HG03442 (cell line): ENCODE data around the gene UBE2E3.
A peak's percentile ranks its signal among the peaks of the same experiment; 100 is the strongest.

Experiments used
- ATAC-seq: cut with Tn5 transposase; IDR thresholded peaks from one replicate; pipeline ENCODE4 v1.9.1; 2021; ENCODE audit warnings: mild to moderate bottlenecking, moderate library complexity; ENCODE audit not compliant: unreplicated experiment

UBE2E3 gene

DNA sequence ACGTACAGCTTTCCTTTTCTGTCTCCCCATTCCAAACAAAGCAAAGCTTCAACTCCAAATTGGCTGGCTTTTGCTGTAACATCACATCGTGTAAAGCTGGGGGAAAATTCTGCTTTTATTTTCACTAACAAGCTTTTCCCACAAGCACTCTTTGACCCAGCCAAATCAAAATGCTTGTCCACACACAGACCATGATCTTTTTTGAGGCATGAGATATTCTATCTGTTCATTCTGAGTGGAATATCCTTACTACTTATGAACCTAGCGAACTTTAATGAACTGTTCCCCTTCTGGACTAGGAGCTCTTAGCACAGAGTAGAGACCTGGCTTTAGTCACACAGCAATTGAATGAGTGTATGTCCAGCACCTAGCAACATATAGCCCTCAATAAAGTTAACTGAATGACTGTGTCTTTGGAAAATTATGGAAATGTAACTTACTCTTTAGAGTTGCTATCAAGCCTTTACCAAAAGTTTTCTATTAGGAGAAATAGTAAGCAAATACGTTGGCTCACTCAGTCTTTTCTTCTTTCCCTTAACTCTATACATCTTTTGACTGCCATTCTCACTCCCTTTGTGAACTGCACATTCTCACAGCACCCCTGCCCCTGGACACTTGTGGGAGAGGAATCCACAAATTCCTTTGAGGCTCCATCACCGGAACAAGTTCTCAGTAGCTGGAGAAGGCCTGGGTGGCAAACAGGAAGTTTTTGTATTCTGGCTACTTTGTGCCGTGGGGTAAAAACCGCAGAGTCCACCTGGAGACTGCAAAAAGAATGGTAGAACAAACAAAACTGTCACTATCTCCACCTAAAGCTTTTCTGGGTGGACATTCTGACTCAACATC lies 1.3 kb upstream of the UBE2E3 start:
- ATAC-seq: no peak

DNA sequence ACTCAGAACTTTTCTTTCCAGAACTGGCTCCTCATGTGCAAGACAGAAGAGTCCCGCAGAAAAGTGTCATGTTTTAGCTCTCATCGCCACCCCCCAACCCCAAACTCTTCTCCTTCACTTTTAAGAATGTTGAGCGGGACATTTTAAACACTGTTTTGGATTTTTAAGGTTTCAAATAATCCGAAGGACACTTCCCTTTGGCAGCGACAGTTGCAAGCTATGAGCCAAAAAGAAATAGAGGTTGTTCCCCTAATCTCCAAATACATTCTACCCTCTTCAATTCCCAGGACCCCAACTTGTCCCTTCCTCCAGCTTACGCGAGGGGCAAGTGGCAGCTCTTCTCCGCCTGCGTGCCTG lies 678 bp upstream of the UBE2E3 start:
- no peak for ATAC-seq

DNA sequence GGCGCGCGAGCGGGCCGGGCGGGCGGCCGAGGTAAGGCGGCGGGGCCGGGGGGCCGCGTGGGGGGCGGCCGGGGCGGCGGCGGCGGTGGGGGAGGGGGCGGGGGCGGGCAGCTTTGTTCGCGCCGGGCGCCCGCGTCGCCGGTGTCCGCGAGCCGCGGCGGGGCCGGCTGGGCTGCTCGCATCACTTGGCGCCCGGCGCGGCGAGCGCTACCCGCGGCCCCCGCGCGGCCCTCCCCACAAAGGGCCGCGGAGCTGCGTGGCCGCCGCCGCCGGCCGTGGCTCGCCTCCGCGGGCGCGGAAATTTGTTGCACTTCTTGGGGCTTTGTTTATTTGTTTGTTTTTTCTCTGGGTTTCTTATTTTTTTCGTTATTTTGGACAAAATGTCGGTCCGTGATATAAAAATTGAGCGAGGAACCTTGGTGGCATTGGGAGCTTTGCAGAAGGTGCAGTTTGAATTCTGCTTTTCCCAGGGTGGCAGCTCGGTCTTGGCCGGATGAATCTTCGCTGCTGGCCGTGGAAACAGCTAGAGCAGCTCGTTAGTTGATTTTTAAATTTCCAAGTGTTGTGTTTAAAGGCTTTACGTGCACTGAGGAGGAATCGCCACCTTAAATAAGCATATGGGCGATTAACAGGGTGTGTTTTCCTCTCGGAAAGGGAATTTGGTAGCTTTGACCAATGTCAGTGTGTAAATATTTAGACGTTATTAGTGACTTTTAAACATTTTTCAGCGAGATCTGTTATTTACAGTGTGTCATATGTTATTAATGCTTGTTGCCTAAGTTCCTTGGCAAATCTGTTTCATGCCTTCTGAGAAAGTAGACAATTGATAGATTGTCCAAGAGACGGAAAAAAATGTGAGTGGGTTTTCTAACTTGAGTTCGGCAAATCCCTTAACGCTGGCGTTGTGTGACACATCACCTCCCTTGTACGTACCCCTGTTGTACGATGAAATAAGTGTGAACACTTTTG lies 822 bp downstream of the UBE2E3 start:
- no peak for ATAC-seq

DNA sequence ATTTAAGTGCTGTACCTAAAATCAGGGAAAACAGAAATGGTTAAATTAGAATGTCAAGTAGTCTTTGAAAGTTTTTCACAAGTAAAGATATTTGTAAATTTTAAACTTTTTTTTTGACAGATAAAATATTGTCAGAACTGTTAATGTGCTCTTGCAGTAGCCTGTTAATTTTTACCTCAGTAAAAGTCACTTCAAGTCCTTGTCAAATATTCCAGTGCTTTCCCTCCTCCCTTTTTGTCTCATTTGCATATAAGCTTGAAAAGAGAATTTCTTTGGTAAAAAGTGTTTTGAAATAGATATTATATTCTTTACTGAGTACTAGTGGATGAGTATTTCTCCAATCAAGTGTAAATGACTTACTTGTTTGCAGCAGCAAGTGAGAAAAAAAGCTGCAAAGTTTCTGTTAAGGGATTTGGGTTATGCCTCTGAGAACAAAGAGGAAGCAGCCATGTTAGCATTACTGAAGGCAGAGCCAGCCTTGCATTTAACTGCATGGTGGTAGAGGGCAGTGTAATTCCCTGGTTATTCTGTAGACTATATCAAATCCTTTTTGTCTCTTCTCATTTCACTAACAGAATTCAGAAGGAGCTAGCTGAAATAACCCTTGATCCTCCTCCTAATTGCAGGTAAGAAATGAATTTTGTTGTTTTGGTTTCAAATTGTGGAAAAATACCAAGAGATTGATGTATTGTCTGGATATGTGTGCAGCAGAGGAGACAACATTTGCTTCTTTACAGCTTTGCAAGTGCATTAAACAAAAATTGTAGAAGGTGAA lies 3.2 kb downstream of the UBE2E3 start:
- peak; percentile 31 for ATAC-seq

DNA sequence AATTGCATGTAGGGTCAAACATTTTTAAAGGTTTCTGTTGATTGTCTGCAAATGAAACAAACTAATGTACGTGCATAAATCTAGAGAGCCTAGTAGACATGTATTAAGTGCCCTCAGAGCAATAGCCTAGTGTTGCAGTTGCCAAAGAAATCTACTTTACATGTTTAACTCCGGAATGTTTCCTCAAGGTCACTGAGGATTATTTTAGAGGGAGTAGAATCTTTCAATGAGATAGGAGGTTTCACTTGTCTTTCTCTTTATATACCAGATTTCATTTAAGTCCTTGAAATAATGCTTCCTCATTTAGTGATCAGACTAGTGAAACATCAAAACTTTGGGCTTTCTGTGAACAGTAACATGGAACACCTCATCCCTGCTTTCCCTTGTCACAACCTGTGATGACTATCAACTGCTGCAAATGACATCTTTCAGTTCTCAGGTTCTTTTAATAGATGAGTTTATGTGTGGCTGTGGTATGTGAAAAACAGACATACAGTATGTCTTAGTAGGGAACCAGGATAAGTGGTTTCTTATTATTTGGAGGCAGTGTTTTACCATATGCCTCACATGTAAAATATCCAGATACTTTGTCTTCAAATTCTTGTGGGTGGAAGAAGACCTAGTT lies 5.5 kb downstream of the UBE2E3 start:
- ATAC-seq: no peak

DNA sequence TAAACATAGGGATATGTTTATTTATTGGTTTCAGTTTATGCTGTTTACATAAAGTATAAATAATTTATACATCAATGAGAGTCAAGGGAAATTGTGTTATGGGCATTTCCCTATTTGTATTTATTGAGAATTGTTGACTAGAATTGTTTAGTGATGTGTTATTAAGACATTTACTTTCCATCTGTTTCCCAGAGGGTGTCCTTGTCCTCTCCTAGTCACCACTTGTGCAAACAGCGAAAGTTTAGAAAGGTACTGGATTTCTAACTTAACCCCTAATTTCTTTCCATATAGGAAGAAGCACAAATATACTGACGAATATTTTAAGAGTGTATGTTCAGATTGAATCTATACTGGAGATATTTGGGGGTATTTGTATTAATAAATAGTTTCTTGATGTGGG lies 6.7 kb downstream of the UBE2E3 start:
- ATAC-seq: no peak

DNA sequence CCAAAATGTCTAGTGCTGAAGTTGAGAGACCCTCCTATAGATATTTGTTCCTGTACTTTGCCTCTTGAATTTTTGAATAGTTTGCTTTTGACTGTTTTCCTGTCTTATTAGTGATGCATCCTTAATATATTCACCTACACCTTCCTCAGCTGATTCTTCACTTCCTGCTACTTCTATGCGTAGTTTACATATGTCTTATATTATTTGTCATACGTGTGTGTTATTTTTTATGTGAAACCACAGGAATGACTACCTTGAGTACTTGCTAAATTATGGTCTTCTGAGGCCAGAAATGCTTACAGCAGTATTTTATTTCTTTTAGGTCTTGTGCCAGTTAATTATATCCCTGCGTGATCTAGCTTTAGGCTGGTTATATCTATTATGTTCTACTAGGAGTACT lies 9.9 kb downstream of the UBE2E3 start:
- peak; percentile 8 for ATAC-seq

DNA sequence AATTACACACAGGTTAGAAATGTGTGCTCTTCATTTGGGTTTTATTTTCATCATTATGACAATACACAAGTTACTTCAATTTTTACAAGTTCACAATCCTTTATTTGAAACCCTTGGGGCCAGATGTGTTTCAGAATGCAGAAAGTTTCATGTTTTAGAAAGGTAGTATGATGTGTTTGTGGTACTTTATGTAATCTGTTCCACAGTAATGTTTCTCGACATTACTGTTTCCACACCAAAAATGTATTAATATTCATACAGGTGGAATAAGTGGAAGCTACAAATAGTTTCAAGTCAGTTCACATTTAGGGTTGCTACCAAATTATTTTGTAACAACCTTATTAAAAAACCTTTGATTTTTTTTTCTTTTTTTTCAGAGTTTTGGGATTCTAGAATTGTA lies 10.4 kb downstream of the UBE2E3 start:
- ATAC-seq: peak; percentile 26

DNA sequence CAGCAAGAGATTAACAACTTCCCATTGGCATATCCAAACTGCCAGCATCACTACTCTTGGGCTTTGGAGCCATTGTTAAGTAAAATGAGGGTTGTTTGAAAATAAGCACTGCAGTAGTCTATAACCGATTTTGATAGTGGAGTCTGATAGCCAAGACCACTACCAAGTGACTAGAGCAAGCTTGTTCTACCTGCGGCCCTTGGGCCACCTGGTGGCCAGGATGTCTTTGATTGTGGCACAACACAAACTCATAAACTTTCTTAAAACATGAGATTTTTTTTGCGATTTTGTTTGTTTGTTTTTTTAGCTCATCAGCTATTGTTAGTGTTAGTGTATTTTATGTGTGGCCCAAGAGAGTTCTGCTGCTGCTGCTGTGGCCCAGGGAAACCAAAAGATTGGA lies 11.0 kb downstream of the UBE2E3 start:
- ATAC-seq: no peak

DNA sequence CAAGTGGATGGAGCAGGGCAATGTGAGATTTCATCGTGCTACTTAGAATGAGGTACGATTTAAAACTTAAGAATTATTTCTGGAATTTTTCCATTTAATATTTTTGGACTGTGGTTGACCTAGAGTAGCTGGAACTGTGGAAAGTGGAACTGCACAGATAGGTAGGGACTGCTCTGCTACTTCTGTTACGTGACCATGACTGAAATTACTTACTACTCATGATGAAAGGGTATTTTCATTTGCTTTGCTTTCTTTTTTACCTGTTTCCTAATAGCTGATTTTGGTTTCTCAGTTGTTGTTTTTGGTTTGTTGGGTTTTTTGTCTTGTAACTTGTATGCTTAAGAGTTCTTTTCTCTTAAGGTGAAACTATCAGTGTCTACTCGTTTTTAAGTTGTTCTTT lies 11.4 kb downstream of the UBE2E3 start:
- peak; percentile 86 for ATAC-seq

DNA sequence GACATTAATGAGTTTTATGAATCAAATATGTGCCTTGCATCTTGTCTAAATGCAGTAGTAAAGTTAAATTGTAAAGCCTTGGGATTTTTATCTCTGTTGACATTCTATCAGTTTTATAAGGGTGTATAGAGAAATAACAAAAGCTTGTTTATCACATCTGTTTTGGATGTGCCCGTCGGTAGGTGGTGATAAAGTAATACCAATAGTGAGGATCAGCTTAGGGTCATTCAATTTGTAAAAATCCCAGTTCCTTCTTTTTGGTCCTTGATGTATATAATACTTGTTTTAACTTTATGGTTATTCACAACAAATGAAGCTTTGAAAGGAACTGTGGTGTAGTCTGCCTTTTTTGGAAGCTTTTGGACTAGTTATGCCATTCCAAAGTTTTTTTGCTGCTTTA lies 12.6 kb downstream of the UBE2E3 start:
- ATAC-seq: no peak

DNA sequence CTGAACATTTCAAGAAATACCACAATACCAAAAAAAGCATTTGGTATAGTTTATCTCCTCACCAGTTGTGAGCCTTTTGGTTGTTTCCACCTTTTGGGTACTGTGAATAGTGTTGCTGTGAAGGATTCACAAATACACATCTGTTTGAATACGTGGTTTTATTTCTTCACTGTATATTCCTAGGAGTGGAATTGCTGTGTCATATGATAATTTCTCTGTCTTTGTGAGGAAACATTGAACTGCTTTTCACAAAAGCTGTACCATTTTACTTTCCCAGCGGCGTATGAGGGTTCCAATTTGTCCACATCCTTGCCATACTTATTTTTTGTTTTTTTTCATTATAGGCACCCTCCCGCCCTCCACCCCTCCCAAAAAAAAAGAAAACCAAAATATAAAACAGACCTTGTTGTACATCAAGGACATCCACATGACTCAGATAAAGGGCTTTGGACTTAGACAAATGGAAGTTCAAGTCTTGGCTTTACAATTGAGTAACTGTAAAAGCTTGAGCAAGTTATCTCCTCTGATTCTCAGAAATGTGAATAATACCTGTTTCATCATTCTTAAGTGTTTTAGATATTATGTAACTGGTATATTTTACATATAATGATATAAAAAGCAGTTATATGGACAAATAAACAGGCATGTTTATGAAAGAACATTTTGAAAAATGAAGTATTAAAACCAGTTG lies 19.0 kb downstream of the UBE2E3 start:
- ATAC-seq: no peak

DNA sequence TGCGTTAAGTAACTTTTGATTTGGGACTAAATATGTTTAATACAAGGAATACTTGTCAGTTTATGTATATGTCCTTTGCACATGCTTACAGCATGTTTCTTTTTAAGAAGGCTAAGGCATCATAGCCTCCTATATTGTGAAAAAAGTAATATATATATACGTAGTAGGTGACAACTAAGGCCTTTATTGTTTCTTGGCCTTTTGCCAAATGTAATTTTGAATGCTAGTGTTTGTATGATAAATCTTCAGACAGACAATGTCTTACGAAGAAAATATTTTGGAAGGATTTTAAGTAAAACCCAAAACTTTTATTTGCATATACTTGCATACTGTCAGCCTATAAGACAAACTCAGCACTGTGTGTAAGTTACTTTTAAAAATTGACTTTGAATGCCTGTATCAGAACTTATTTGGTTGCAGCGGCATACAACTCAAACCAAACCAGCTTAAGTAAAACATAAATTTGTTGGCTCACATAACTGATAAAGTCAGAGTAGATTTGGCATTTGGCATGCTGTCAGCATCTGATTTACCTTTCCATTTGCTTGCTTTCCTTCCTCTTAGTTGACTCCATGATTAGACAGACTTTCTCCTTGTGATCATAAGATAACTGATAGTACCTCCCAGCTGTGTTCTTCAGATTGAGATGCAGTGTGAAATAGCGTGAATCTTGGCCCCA lies 24.4 kb downstream of the UBE2E3 start:
- no peak for ATAC-seq

DNA sequence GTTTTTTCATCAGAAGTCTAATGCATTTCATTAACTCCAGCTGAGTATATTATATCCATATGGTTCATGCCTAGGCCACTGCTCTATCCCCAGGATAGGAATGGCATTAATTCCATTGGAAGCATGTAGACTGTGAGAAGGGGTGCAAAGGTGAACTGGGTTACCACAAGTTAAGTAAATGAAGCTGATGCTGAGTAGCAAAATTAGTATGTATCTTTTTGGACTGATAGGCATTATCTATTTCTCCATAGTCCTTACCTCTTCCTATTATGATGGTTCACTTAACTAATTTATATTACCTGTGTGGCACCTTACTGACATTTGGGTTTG lies 24.9 kb downstream of the UBE2E3 start:
- no peak for ATAC-seq

DNA sequence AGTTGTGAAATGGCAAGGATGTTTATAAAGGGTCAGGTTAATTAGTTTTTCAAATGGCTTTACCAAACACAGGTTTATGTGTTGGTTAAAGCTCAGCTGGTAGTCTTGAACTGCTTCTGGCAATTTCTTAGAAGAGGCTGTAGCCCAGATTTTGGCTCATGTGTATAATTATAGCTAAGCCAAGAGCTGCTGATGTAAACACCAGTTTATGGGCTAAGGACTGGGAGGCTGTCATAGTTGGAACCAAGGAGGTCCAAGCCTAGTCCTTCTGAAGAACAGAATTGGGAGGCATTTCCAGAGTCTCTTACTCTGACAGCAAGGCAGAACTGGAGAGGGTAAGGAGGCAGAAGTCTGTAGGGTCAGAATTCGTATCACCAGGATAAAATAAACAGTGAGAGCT lies 25.4 kb downstream of the UBE2E3 start:
- ATAC-seq: no peak

DNA sequence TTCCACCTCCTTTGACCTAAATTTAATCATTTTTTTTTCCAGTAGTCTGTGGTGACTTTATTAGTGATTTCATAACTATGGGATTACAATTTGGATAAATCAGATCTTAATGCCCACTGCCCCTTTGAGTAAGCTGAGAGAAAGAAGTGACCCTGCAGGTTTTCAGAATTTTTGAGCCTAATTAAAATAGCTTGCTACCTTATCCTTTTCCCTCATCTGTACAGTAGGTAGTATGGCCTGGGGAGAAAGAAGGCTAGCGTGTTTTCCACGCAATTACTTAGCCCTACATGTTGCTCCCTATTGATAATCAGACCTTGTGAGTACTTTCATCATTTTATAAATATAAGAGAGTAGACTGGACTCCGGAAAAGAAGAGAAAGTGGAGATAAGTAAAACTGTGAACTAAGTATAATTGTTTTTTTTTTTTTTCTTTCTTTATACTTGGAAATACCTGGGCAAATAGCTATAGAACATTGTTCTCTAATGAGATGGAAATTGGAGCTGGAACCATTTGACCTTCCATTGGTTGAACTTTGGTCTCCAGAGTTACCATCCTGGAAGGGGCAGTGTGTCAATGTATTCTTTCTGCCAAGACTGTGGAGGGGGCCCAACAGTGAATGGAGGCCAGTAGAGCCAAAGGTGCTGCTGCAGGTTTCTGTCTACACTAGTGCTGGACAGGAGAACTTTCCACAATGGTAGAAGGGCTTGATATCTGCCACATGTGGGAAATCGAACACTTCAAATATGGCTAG lies 26.9 kb downstream of the UBE2E3 start:
- no peak for ATAC-seq

DNA sequence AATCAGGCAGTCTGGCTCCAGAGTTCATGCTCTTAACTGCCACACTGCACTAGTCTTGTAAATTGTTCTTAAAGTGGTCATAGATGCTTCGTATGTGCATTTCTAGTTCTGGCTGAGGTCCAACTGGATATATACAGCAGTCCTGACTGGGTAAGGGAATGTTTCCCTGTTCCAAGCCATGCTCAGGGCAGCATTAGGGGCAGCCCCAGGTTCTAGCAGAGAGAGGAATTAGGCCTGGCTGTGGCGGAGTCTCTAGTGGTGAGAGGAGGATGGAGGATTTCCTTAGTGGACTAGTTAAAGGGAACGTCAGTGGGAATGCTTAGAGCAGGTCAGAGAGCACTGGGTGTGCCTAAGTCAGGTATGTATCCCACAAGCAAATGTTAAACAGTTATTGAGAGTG lies 28.0 kb downstream of the UBE2E3 start:
- no peak for ATAC-seq

DNA sequence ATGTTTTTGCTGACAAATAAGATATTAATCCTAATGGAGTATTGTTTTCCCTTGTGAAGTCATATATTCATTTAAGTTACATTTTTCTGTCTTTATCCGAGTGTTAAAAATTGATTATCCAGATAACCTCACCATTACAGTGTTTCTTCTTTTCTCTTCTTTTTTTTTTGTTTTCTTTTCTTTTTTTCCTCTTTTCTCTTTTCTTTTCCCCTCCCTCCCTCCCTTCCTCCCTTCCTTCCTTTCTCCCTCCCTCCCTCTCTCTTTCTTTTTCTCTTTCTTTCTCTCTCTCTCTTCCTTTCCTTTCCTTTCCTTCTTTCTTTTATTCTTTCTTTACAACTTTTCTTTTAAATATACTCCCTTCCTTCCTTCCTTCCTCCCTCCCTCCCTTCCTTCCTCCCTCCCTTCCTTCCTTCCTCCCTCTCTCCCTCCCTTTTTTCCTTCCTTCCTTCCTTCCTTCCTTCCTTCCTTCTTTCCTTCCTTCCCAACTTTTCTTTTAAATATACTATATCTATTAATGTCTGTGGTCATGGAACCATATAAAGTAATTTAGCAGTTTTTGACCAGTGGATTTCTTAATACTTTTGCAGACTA lies 40.9 kb downstream of the UBE2E3 start:
- ATAC-seq: no peak

DNA sequence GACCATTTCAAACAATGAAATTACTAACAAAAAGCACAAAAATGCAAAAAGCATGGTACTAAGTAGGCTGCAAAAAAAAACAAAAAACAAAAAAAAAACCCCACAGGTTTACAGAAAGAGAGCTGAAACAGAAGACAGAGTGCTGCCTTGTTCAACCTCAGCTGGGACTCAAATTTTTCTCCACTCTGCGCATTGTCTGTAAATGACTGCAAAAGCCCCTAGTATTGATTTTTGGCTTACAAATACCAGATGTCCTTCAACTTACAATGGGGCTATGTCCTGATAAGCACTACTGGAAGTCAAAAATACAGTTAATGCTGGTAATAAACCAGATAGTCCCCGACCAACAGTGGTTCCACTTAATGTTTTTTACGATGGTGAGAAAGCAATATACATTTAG lies 42.2 kb downstream of the UBE2E3 start:
- no peak for ATAC-seq
